PFSK-1 (cell line): ENCODE results near the gene BRD3OS.

ENCODE experiments used
- FOXP2 ChIP-seq: optimal IDR thresholded peaks from 2 replicates; pipeline ENCODE3; 2011; ENCODE audit warnings: borderline replicate concordance, control low read depth, inconsistent platforms; ENCODE audit not compliant: insufficient read depth; ENCODE audit errors: extremely low read length, extremely low read depth
- POLR2AphosphoS5 ChIP-seq: IDR thresholded peaks from 2 replicates; pipeline ENCODE4 v1.6.1; 2012; ENCODE audit warnings: low read depth, mild to moderate bottlenecking, control low read depth, low read length, moderate library complexity
- SIN3A ChIP-seq: IDR thresholded peaks from 2 replicates; pipeline ENCODE4 v1.6.1; 2012; ENCODE audit warnings: mild to moderate bottlenecking, low read length, moderate library complexity, borderline replicate concordance; ENCODE audit not compliant: insufficient read depth
- TAF1 ChIP-seq: IDR thresholded peaks from 2 replicates; pipeline ENCODE4 v1.6.1; 2012; ENCODE audit warnings: low read length, control low read depth, borderline replicate concordance; ENCODE audit not compliant: insufficient read depth
- TF ChIP-seq, protein P1 (sequence below), 2 experiments: IDR thresholded peaks; 2 replicates each; pipeline versions ENCODE4 v1.6.1 to v1.8.0; 2011 to 2012; ENCODE audit warnings: low read depth in 2 of 2, low read length in 2 of 2, control low read depth in 1 of 2, inconsistent platforms in 1 of 2, mild to moderate bottlenecking in 1 of 2, moderate library complexity in 1 of 2; ENCODE audit not compliant: insufficient read depth in 1 of 2

BRD3OS gene

GRCh38 chr9:134028076-134028475 is 2.8 kb downstream of the BRD3OS start:
- TF ChIP-seq, protein P1, sequence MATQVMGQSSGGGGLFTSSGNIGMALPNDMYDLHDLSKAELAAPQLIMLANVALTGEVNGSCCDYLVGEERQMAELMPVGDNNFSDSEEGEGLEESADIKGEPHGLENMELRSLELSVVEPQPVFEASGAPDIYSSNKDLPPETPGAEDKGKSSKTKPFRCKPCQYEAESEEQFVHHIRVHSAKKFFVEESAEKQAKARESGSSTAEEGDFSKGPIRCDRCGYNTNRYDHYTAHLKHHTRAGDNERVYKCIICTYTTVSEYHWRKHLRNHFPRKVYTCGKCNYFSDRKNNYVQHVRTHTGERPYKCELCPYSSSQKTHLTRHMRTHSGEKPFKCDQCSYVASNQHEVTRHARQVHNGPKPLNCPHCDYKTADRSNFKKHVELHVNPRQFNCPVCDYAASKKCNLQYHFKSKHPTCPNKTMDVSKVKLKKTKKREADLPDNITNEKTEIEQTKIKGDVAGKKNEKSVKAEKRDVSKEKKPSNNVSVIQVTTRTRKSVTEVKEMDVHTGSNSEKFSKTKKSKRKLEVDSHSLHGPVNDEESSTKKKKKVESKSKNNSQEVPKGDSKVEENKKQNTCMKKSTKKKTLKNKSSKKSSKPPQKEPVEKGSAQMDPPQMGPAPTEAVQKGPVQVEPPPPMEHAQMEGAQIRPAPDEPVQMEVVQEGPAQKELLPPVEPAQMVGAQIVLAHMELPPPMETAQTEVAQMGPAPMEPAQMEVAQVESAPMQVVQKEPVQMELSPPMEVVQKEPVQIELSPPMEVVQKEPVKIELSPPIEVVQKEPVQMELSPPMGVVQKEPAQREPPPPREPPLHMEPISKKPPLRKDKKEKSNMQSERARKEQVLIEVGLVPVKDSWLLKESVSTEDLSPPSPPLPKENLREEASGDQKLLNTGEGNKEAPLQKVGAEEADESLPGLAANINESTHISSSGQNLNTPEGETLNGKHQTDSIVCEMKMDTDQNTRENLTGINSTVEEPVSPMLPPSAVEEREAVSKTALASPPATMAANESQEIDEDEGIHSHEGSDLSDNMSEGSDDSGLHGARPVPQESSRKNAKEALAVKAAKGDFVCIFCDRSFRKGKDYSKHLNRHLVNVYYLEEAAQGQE (IDR thresholded peaks at IDR 0.05; ENCODE audit: insufficient read depth in 1 of 2, low read depth in 2 of 2, low read length in 2 of 2): no peak
- TF ChIP-seq TAF1 (no peak), FOXP2 (no peak), POLR2AphosphoS5 (no peak), SIN3A (no peak)

GRCh38 chr9:134028575-134029247 is 3.4 kb downstream of the BRD3OS start:
- TF ChIP-seq TAF1 (no peak), FOXP2 (no peak), SIN3A (no peak), POLR2AphosphoS5 (no peak)
- TF ChIP-seq, protein P1 (IDR thresholded peaks at IDR 0.05; ENCODE audit: insufficient read depth in 1 of 2, low read depth in 2 of 2, low read length in 2 of 2): no peak

DNA sequence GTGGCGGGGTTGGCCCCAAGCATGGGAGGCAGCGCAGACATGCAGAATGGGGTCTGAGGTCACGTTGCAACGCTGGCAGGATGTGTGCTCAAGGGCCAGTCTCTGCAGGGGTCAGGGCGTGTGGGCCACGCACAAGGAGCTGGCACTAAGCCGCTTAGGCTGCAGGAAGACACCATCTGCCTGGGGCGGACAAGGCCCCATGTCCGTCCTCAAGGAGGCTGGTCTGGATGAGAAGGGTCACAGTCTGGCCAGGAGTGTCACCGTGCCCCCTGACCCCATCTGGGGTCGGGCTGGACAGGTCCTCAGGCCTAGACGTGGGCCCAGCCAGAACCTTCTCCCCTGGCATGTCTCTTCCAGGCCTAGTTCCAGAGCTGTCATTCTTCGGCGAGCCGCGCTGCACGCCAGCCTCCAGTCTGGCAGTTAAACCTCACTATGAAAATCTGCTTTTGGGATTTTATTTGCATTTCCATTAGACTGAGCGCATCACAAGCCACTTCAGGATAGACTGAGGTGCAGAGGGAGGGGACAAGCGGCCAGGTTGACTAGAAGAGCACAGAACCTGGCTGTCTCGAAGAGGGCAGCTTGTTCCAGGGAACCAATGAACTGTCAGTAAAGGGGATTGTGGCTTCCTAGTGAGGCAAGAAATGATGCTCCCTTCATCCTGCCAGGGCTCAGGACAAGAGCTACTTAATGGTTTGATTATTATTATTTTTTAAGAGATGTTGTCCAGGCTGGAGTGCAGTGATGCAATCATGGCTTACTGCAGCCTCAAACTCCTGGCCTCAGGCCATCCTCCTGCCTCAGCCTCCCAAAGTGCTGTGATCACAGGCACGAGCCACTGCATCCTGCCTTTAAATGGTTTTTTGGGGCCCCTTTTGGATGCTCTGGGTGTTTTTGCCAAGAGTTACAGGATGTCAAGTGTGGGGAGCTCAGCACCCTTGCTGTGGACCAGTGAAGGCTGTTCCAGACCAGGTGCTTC is 4.3 kb downstream of the BRD3OS start:
- TF ChIP-seq FOXP2: no peak
- no peak for TF ChIP-seq TAF1
- no peak for TF ChIP-seq POLR2AphosphoS5
- TF ChIP-seq SIN3A: no peak
- TF ChIP-seq, protein P1 (IDR thresholded peaks at IDR 0.05; ENCODE audit: insufficient read depth in 1 of 2, low read depth in 2 of 2, low read length in 2 of 2): no peak

DNA sequence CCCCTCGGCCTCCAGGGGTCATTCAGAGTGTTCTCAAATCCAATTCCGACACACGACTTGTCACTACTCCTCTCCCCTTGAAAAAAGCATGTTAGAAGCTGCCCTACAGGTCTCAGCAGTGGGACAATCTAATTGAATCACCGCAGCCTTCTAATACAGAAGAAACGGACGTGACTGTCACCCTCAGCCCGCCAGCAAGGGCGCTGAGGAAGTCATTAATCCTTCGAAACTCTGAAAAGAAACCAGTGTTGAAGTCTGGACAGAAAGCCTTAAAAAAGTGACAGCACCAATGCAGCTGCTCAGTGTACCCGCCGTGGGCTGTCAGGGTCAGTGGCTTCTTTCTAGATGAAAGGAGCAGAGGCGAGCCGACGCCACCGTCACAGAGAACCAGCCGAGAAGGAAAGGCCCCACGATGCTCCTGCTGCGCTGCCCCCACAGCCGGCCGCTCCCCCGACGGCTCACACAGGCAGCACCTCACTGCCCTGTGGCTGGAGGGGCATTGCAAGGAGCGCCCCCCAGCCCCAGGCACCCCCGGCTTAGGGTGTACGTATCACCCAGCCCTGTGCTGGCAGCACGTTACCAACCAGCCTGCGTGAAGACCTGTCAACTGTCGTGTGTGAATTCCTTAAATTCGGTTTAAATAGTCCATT is 5.7 kb downstream of the BRD3OS start:
- no peak for TF ChIP-seq FOXP2

DNA sequence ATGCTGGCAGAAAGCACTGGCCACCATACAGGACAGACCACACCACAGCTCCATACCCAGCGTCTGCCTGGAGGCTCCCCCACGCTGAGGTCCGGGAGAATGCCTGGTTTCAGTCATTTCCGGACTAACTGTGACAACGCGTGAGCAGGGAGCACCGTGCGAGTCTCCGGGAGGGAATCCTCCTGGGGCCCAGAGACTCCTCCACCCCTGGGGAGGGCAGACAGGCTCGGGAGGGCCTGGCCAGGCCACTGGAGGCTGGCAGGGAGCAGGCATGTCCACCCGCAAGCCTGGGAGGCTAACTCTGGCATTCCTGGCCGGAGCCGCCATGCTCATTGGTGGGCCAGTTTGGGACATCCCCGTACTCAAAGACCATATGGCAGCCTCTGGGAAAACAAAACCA is 6.5 kb downstream of the BRD3OS start:
- TF ChIP-seq, protein P1 (IDR thresholded peaks at IDR 0.05; ENCODE audit: insufficient read depth in 1 of 2, low read depth in 2 of 2, low read length in 2 of 2): no peak
